ES-I3 (cell line): ENCODE measurements around the gene C2orf80.

Experiments
- H3K36me3 ChIP-seq: 2 replicates; pipeline ENCODE4 v1.6.1; 2013; ENCODE audit warnings: mild to moderate bottlenecking, low read length, control low read depth, moderate library complexity; ENCODE audit not compliant: insufficient read depth
- H3K4me1 ChIP-seq: 2 replicates; pipeline ENCODE4 v1.6.1; 2013; ENCODE audit warnings: mild to moderate bottlenecking, control low read depth, low read length; ENCODE audit not compliant: insufficient read depth
- H3K9ac ChIP-seq: 2 replicates; pipeline ENCODE4 v1.6.1; 2013; ENCODE audit warnings: low read depth, mild to moderate bottlenecking, low read length, moderate library complexity
- H3K9me3 ChIP-seq: 2 replicates; pipeline ENCODE4 v1.6.1; 2013; ENCODE audit warnings: mild to moderate bottlenecking, low read length, moderate library complexity; ENCODE audit not compliant: control insufficient read depth, insufficient read depth

The C2orf80 gene

DNA sequence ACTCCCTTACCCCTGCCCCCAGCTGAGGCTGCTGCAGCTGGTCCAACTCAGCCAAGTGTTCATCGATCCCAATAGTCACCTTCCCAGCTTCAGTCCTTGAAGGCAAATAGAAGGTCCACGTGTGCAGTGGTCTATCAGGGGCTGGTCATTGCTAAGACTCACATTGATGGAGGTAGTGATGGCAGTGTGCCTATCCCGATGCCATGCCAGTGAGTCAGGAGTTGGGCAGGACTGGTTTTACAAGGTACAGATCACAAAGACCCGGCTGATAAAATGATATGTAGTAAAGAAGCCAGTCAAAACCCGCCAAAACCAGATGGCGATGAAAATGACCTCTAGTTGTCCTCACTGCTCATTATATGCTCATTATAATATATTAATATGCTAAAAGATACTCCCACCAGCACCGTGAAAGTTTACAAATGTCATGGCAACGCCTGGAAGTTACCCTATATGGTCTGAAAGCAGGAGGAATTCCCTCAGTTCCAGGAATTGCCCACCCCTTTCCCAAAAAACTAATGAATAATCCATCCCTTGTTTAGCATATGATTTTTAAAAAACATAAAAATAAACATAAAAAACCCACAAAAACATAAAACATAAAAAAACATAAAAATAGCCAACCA lies 2.9 kb upstream of the C2orf80 start:
- H3K9me3 ChIP-seq = no peaks in the 10 kb centered on the region
- H3K4me1 ChIP-seq = no peaks in the 10 kb centered on the region; the same call in 1 of the 2 replicates
- H3K36me3 ChIP-seq = no peaks in the 10 kb centered on the region
- H3K9ac ChIP-seq = no peak overlapping the region

DNA sequence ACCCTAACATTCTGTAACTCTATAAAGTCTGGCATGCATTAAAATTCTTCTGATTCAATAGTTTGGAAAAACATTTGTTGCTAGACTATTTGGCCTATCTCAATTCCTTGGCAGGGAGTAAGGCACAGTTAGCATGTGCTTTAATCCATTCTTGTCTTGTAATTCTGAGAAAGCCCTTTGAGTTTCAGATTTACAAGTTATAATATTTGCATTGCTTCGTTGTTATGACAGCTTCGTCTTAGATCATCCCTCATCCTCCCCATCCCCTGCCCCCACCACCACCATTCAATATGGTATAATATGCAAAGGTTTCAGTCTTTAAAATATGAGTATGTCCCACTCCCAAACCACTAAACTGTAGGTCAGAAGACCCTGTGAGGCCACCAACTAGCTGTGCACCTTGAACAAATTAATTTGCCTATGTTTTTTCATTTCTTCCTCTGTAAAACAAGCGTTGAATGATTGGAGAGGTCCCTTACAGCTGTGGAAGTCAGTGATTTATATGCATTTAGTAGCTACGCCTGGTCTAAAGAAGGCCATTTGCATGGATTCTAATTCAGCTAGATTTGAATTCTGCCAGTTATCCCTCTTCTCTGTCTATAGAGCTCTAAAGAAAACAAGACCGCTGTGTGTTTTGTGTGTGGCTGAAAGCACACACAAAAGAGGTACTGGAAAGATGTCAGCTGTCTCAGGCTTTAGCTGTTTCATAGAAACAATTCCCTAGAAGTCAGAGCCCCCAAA lies 591 bp downstream of the C2orf80 start:
- H3K4me1 ChIP-seq = peaks cover 22% of the 10 kb centered on the region; the same call in 1 of the 2 replicates
- H3K36me3 ChIP-seq = no peaks in the 10 kb centered on the region
- H3K9me3 ChIP-seq = no peaks in the 10 kb centered on the region
- H3K9ac ChIP-seq = no peak overlapping the region

DNA sequence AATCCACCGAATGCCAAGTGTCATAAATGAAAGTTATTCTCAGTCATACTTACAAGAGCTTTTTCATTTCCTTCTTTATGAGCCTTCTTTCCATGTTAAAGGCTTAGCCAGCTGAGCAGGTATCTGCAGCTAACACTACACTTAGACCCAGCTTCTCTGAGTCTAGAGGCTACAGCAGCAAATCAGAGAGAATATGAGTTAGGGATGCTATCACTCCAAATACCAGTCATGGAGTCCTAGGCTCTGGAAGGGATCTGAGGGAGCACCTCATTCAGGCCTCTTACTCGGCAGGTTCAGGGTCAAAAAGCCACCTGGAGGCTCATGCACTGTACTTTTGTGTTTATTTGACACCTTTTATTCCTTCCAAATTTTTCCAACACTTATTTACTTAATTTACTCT lies 2.9 kb downstream of the C2orf80 start:
- no peaks in the 10 kb centered on the region for H3K9me3 ChIP-seq

DNA sequence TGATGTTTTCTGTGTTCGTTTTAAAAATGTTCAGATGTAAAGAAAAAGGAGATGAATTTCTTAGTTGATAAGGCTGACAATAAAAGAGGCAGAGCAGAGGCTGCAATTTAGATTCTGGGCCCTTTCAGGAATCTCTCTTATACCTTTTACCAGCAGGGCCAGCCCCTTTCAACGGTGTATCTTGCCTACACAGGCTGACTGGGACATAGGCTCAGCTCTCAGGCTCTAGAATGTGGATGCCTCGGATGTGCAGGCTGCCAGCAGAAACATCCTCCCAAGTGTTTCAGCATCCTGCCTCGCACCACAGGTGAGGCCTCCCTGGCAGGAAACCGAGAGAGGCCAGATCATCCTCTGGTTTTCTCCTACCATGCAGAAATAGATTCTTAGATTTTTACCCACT lies 3.4 kb downstream of the C2orf80 start:
- Histone ChIP-seq H3K4me1 (peaks cover 22% of the 10 kb centered on the region; the same call in 1 of the 2 replicates), H3K9me3 (no peaks in the 10 kb centered on the region), H3K9ac (no peak overlapping the region), H3K36me3 (no peaks in the 10 kb centered on the region)

More for the DNA sequence above, 2.9 kb downstream of the C2orf80 start:
- H3K36me3 ChIP-seq = no peaks in the 10 kb centered on the region
- H3K9ac ChIP-seq = no peak overlapping the region
- H3K4me1 ChIP-seq = peaks cover 22% of the 10 kb centered on the region; the same call in 1 of the 2 replicates

DNA sequence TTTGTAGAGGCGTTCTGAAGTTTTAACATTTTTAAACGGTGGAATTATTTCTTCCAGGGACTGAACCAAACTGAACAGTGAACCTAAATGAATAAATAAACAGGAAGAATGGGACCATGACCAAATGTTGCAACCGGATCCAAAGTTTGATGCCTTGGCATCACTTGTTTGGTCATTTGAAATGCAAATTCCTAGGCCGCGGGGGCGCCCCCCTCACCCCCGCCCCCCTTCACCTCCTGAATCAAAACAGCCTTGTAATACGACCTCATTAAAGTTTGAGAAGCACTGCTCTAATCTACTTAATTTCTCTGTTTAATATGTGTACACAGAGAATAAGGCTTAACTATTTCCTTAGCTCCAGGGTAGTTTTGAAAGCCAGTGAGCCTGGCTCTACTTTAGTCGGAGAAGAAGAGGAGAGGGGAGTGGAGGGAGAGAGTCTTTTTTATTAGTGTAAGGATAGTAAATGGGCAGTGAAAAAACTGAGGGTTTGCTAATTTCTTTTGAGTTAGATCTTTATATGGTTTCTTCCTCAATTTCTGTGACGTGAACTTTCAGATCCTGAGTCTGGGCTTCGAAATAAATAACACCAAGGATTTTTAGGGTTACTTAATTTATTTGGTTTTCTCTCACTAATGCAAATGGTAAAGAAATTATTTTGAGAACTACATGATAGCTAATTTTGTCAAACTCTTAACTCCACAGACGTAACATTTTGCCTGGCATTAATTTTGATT lies 5.7 kb downstream of the C2orf80 start:
- Histone ChIP-seq H3K4me1 (peaks cover 25% of the 10 kb centered on the region; the same call in 1 of the 2 replicates), H3K36me3 (no peaks in the 10 kb centered on the region), H3K9me3 (no peaks in the 10 kb centered on the region), H3K9ac (peak overlapping the region; percentile 44)

DNA sequence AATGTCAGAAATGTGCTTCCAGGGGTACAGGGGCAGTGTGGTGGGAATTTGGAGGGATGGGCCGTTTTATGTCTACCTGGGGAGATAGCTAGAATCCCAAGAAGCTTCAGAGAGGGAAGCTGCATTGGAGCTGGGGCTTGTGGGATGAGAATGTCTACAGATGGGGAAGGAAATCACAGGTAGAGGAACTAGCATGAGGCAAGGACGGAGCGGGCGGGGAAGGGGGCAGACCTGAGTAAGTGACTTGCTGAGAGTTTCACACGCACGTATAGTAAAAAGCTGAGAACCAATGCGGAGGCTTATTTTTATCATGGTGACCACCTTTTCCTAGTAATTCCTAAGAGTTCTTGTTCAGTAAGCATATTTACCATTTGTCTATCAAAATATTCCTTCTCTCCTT lies 6.3 kb downstream of the C2orf80 start:
- Histone ChIP-seq H3K36me3 (no peaks in the 10 kb centered on the region), H3K9me3 (no peaks in the 10 kb centered on the region), H3K4me1 (peaks cover 25% of the 10 kb centered on the region; the same call in 1 of the 2 replicates), H3K9ac (peak overlapping the region; percentile 44; the same call in 1 of the 2 replicates)

DNA sequence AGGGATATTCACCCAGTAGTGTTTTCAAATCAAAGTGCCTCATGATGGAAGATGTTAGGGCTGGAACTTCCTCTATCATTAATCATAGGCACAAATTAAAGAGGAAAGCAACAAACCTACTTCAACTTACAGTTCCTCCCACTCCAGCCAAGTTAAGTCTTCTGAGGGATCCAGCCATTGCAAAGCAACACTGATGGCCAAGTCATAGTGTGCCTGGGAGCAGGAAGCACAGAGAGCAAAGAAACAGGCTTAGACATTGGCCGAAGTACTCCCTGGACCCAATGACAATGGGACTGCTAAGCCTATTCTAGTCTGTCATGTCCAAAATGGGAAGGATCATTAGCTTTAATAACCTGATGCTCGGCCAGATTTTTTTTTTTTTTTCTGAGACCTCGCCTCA lies 7.0 kb downstream of the C2orf80 start:
- Histone ChIP-seq H3K36me3 (no peaks in the 10 kb centered on the region), H3K9ac (no peak overlapping the region), H3K4me1 (peaks cover 25% of the 10 kb centered on the region; the same call in 1 of the 2 replicates), H3K9me3 (no peaks in the 10 kb centered on the region)

DNA sequence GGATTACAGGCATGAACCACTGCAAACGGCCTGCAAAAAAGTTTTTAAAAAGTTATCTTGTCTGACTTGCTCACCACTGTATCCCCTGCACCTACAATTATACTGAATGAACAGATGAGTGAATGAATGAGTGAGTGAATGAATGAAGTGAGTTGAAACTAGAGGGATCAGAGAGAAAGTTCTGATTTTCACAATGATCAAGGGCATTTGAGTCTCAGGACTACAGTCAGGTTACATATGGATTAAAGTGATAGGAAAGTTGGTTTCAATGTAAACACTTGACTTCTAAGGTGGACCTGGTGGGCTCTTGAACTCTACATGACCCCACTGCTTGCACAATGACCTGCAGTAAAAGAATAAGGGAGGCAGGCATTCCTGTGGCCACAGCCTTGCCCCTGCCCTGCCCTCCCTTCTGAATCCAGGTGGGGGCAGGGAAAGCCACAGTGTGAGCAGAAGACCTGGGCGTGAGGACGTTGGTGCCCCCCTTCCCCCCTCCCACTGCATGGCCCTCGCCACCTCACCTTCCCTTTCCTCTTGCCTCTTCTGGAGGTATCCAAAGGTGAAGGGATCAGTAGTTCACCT lies 10.7 kb downstream of the C2orf80 start:
- Histone ChIP-seq H3K4me1 (0 out of 2 replicates have a peak, but pooled peaks cover 3% of the 10 kb centered on the region), H3K9ac (no peak overlapping the region), H3K36me3 (no peaks in the 10 kb centered on the region), H3K9me3 (no peaks in the 10 kb centered on the region)

DNA sequence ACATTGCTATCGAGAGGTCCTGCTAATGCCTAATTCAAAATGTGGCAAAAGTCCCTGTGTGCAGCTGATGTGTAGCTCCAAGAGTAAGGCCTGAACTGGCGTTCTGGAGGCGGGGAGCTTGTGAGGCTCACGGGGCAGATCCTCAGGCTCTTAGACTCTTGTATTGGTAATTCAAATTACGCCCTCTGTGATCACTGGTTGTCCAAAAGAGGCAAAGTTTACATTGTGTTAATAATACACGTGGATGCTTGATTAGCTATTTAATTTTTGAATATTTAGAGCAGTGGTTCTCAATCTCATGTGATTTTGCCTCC lies 14.0 kb downstream of the C2orf80 start:
- H3K4me1 ChIP-seq = 0 out of 2 replicates have a peak, but pooled peaks cover 3% of the 10 kb centered on the region
- no peaks in the 10 kb centered on the region for H3K9me3 ChIP-seq
- no peak overlapping the region for H3K9ac ChIP-seq
- H3K36me3 ChIP-seq = no peaks in the 10 kb centered on the region

DNA sequence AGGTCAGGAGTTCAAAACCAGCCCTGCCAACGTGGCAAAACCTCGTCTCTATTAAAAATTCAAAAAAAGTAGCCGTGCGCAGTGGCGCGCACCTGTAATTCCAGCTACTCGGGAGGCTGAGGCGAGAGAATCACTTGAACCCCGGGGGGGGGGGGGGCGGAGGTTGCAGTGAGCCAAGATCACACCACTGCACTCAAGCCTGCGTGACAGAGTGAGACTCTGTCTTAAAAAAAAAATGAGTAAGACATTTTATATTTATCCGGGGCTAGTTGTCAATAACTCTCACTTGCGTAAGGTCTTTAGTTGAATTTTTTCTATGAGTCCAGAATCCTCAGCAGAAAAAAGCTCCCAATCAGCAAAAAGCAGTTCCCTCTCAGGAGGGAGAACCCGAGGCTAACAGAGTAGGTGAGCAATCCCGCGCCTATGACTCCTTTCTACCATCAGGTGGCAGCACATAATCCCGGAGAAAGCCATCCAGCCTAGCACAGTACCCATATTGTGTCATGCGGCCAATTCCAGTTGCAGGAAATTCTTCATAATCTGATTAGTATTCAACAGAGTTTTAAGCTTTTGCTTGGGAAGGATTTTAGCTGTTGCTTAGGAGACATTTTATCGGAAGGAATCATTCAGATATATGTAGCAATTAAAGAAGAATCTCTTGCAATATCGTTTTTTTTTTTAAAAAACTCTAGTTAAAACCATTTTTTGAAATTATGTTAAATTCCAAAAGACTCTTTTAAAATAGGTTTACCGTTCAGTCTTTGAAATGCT lies 14.6 kb downstream of the C2orf80 start:
- H3K4me1 ChIP-seq = 0 out of 2 replicates have a peak, but pooled peaks cover 3% of the 10 kb centered on the region
- no peak overlapping the region for H3K9ac ChIP-seq
- H3K9me3 ChIP-seq = no peaks in the 10 kb centered on the region
- no peaks in the 10 kb centered on the region for H3K36me3 ChIP-seq

DNA sequence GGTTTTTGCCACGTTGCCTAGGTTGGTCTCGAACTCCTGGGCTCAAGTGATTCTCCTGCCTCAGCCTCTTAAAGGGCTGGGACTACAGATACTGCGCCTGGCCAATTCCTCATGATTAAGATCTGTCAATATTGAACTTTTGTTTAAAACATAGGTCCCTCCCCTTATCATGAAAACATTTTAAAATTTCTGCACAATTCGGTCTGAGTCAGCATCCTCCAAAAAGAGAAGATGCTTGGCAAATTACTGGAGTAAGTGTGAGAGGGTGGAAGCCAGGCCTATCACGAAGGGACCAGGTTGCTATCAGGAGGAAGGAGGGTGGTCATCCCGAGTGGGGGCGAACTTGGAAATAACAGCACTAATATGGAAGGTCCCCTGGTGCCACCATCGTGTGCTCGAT lies 15.7 kb downstream of the C2orf80 start:
- no peaks in the 10 kb centered on the region for H3K4me1 ChIP-seq
- no peaks in the 10 kb centered on the region for H3K36me3 ChIP-seq
- H3K9me3 ChIP-seq = no peaks in the 10 kb centered on the region
- no peak overlapping the region for H3K9ac ChIP-seq

DNA sequence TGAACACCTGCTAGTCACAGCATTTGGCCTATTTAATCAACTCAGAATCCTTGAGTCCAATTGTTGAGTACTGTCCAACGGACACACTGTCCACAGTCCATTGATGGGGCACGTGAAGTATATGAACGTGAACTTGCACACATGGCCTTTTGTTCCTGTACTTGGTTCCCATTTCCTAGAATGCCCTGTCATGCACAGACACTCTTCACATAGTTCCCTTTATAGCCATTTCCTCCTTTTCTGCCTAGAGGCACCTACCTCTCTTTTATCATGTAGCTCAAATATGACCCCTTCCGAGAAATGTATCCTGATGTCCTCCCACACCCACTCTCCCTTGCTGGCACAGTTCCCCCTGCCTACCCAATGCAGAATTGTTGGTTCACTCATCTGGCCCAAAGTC lies 17.7 kb downstream of the C2orf80 start:
- Histone ChIP-seq H3K9me3 (no peaks in the 10 kb centered on the region), H3K9ac (no peak overlapping the region), H3K36me3 (no peaks in the 10 kb centered on the region), H3K4me1 (no peaks in the 10 kb centered on the region)

DNA sequence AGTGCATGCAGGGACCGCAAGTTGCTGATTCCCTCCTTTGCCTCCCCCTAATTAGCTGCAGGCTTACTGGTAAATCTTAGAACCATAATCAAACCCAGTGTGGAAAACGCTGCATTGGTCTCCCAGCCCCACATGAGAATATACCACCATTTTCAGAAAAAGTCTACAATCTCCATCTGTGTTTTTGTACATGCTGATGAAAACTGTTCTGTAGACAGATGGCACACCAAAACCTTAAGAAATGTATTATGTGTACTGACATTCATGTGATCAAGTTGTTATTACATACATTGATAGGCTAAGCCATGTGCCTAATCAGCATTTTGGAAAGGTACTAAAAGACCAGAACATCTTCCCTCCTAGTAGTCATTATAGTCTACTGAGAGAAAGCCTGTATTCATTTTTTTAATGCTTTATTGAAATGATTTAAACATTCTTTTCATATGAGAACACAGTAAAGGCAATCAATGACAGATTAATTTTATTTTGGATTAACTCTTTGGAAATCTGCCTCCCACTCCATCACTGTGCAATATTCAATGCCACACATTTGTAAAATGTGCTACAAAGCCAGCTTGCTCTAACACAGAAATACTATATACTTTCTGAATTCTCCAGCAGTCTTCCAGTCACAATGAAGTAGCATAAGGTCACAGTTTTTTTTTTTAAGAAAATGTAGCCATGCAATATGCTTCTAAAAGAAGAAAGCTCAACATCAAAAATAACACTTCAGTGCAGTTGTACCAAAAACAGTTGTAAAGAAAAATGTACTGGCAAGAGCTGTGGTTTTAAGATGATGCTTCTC lies 24.7 kb downstream of the C2orf80 start:
- no peaks in the 10 kb centered on the region for H3K36me3 ChIP-seq
- no peaks in the 10 kb centered on the region for H3K4me1 ChIP-seq
- no peak overlapping the region for H3K9ac ChIP-seq
- H3K9me3 ChIP-seq = no peaks in the 10 kb centered on the region
